NCI-H446 (cell line): ENCODE measurements around the gene ARID1A.

ENCODE experiments used
- DNase-seq, 2 experiments: peaks; one replicate each; lab custom pipeline; 2025; lab: John Stamatoyannopoulos, UW

ARID1A gene

GRCh38 chr1:26759531-26759930 is 63.7 kb downstream of the ARID1A start:
- no peak for DNase-seq

GRCh38 chr1:26761217-26761616 is 65.4 kb downstream of the ARID1A start:
- DNase-seq: no peak

GRCh38 chr1:26767714-26768113 is 71.9 kb downstream of the ARID1A start:
- no peak for DNase-seq

GRCh38 chr1:26768755-26769154 is 72.9 kb downstream of the ARID1A start:
- no peak for DNase-seq

GRCh38 chr1:26771285-26771642 is 75.4 kb downstream of the ARID1A start:
- no peak for DNase-seq

GRCh38 chr1:26771643-26772321 is 76.0 kb downstream of the ARID1A start:
- peak in 1 of 2 experiments; percentile 17 for DNase-seq

GRCh38 chr1:26772687-26773086 is 76.9 kb downstream of the ARID1A start:
- DNase-seq: no peak

- no peak for DNase-seq
Observed at GRCh38 chr1:26774462-26774861, 78.6 kb downstream of the ARID1A start.

- DNase-seq: no peak
Observed at GRCh38 chr1:26775666-26776065, 79.9 kb downstream of the ARID1A start.

- DNase-seq: no peak
Observed at GRCh38 chr1:26779098-26779668, 83.4 kb downstream of the ARID1A start.

- no peak for DNase-seq
Observed at GRCh38 chr1:26780344-26780957, 84.6 kb downstream of the ARID1A start.

GRCh38 chr1:26781206-26781825 is 85.5 kb downstream of the ARID1A start:
- no peak for DNase-seq

GRCh38 chr1:26782521-26783212 is 86.9 kb downstream of the ARID1A start:
- DNase-seq: no peak

- no peak for DNase-seq
Observed at GRCh38 chr1:26783646-26784022, 87.8 kb downstream of the ARID1A start.

- DNase-seq: peak in 1 of 2 experiments; percentile 32
Observed at GRCh38 chr1:26784023-26784871, 88.4 kb downstream of the ARID1A start.

- DNase-seq: no peak
Observed at GRCh38 chr1:26784886-26785285, 89.1 kb downstream of the ARID1A start.

GRCh38 chr1:26785611-26786436 is 90.0 kb downstream of the ARID1A start:
- no peak for DNase-seq

GRCh38 chr1:26786437-26787380 is 90.9 kb downstream of the ARID1A start:
- DNase-seq: no peak

GRCh38 chr1:26787381-26787705 is 91.5 kb downstream of the ARID1A start:
- DNase-seq: peak in 1 of 2 experiments; percentile 68
